GM10847 (cell line): Measurements from ENCODE around the gene TM2D1.

Source experiments
- POLR2A ChIP-seq: IDR thresholded peaks from 2 replicates; pipeline ENCODE4 v1.6.1; 2011; ENCODE audit not compliant: insufficient read length; ENCODE audit errors: extremely low read depth

Gene TM2D1

DNA sequence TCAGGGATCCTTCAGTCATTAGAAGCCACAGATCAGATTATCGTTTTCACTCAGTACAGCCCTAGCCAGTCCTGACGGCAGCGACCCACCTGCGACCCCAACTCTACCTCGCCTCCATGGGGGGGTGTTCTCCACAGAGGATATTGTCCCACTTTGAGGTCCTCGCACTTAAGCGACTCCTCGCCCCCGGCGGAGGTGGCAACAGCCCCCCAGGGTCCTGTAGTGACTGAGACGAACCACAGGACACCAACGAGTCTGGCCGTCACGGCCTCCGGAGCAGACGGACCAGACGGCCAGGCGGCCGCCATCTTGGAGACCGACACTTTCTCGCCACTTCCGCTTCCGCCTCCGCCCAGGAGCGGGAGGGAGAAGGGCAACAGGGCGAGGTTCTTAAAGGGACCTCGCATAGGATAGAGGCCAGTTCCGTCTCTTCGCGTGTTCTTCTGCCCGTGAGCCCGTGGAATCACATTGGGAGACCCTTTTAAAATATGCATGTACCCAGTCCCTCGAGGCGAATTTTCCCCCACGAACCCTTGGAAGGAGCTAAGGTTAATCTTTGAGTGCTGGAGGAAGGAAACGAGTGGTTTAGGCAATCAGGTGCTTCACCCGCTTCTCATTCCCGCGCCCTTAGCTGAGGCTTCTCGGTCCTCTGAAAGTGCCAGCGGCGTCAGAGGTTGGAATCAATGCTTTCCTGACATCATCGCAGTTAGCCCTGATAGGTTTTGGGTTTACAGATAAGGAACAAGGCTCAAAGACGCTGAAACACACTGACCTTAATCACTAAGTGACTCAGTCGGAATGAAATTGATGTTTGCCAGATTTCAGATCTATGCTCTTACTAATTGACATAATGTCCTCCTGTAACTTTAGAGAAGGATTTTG, at the start of gene TM2D1:
TSS of gene TM2D1 (minus strand) at position 329 of the 882 bp plus-strand sequence. CDS start at position 308, 21 bp downstream.
- TF ChIP-seq POLR2A: peak; percentile 98

DNA sequence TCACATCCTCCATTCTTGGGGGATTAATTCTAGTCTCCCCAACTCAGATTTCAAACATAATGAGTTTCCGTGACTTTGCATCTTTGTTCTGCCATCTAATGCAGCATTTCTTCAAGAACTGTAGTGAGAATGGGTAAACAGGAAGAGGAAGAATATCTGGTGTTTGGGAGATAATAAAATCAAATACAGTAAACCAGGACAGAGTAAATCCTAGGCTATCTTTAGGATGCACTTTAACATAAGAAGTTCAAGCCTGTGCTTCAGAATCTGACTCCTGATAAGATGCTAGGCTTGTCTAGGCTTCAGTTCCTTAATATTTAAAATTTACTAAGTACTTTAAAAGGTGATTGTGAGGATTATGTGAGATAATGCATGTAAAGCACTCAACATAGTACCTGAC, 45.2 kb upstream of the TM2D1 start:
- TF ChIP-seq POLR2A: no peak

DNA sequence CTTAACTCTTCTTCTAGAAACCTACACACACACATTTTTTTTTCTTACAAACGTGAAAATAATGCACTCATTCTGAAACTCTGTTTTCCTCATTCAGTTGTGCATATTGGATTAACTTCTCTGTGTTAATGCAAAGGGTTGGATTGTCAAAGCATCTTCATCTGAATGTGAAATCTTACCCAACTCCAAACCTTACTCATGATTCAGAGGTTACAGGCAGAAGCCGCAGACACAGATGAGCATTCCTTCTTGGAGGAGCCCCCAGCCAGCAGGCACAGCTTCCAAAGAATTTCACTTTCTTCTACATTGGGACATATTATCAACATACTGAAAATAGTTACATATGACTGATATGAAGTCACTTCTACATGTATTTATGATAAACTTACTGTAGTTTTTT, 33.0 kb upstream of the TM2D1 start:
- no peak for TF ChIP-seq POLR2A

DNA sequence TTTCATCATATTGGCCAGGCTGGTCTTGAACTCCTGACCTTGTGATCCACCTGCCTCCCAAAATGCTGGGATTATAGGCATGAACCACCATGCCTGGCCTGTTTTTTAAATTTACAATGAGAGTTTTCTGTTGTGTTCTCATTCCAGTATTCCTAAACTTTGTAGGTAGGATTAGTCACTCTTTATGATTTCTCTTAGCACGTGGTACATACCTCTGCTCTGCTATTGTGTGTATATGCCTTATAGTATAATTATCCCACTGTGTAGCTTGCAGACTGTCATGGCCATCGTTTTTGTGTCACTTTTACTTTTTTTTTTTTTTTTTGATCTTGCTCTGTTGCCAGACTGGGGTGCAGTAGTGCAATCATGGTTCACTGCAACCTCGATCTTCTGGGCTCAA, 31.8 kb upstream of the TM2D1 start:
- TF ChIP-seq POLR2A: no peak

DNA sequence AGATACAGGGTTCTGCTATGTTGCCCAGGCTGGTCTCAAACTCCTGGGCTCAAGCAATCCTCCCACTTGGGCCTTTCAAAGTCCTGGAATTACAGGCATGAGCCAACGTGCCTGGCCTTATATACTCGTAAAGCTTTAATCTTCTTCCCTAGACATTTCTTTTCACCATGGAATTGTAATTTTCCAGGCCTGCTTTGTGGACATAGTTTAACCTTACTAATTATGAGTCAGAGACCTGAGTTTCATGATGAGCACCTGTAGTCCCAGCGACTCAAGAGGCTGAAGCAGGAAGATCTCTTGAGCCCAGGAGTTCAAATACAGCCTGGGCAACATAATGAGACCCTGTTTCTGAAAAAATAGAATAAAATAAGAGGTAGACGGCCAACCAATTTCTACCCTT, 29.6 kb upstream of the TM2D1 start:
- no peak for TF ChIP-seq POLR2A

DNA sequence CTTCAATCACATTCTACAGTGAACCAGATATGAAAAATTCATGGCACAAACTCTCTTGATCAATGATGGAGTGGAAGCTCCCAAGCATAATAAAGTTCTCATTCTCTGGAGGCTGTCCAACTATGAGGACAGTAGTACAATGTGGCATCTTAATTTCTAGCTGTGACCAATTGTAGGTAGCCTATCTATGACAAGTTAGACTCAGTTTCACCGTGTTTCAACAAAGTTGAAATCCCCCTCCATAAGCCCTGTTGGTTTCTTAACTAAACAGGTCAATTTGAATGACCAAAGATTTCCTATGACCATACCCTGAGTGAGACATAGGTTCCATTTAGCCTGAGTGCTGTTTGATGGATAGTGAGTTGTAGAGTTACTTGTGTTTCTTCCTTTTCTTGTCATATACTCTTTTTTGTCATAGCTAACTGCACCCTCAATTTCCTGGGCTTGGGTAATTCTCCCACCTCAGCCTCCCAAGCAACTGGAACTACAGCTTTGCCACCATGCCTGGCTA, 29.1 kb upstream of the TM2D1 start:
- TF ChIP-seq POLR2A: no peak

DNA sequence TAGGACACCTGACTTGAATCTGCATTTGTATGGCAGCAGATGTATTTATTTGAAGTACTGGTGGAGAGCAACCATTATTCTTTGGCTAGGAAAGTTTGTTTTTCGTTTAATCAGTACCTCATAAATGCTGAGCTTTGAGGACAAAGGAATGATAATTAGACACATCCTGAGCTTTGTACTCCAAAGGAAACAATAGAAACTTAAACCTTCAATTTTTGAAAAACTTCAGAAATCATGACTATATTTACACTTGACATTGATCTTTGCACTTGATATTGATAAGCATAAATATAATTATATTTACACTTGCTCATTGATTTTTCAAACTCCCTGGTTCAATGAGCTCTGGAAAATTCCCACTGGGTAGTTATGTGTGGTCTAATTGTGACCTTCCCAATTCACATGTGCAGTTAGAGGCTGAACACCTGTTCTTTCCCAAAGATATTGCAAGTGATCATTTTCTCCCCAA, 28.0 kb upstream of the TM2D1 start:
- no peak for TF ChIP-seq POLR2A

DNA sequence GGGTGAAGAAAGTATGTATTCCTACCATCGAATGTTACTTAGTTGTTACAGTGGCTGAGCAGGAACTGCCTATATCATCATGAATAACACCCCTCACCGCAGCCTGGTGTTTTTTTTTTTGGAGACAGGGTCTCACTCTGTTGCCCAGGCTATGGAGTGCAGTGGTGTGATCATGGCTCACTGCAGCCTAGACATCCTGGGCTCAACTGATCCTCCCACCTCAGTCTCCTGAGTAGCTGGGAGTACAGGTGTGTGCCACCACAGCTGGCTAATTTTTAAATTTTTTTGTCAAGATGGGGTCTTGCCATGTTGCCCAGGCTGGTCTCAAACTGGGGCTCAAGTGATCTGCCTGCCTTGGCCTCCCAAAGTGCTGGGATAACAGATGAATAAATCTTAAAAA, 24.6 kb upstream of the TM2D1 start:
- TF ChIP-seq POLR2A: no peak

DNA sequence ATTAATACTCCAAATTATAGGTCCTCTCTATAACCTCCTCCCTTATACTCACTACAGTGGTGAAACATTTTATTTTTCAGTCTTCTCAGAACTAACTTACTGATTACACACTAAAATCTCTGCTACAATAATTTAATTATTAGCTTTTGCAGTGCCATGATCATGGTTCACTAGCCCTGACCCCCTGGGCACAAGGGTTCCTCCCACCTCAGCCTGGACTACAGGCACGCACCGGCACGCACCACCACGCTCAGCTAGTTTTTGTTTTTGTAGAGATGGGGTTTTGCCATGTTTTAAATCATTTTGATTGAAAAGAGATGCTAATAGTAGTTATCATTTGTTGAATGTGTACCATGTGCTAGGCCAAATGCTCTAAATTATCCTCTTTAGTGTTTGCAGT, 23.6 kb upstream of the TM2D1 start:
- no peak for TF ChIP-seq POLR2A

DNA sequence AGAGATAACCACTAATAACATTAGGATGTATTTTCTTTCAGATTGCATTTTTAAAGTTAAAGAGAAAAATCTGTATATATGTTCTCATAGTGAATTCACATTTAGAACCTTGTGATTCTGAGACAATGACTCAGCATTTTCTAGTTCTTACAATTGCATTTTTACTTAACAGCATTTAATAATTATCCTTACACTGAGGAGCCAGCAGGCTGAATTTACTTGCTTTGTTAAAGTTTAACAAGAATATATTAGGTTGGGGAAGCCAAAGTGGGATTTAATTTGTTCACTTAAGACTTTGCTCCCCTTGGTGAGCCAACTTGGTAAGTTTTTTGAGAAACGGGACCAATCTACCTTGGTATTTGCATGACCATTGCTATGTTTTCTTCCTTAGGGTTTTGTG, 21.9 kb upstream of the TM2D1 start:
- TF ChIP-seq POLR2A: no peak

DNA sequence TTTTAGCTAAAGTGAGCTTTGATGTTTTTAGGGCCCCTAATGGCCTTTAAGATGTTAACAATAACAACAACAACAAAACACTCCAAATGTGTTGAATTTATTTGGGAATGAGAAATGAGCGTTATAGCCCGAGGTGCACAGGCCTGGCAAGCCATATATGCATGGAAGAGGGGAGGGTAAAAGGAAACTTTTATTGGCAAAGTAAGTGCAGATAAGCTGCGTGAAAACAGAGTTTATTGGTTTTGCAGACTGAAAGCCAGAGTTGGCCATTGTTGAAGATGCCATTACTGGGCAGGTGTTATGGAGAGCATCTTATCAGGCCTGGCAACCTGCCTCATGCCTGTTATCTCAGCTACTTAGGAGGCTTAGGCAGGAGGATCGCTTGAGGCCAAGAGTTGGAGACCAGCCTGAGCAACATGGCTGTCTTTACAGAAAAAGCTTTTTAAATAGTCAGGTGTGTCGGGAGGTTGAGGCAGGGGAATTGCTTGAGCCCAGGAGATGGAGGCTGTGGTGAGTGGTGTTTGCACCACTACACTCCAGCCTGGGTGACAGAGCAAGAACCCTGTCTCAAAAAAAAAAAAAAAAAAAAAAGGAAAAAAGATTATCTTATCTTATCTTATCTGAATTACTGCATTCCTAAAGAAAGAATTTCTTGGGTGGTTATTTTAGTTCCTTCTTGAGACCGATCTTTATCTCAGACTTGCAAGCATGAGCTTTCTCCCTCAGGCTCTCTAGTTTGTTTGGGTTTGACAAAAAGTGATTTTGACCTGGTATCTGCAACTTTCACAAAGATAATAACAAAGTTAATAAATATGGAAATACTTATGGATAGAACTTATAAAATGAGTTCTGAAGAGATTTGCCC, 19.0 kb upstream of the TM2D1 start:
- TF ChIP-seq POLR2A: no peak

DNA sequence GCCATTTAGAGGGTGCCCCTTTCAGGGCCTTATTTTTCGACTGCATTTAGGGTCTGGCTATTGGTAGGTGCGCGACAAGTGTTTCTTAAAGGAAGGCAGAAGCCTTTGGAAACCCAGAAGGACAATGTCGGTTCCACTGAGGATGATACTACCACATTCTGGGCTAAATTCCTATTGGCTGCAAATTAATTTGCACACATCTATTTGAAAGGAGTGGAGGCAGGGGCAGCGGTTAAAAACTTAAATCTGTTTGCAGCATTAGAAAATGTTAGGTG, 18.4 kb upstream of the TM2D1 start:
- TF ChIP-seq POLR2A: no peak

DNA sequence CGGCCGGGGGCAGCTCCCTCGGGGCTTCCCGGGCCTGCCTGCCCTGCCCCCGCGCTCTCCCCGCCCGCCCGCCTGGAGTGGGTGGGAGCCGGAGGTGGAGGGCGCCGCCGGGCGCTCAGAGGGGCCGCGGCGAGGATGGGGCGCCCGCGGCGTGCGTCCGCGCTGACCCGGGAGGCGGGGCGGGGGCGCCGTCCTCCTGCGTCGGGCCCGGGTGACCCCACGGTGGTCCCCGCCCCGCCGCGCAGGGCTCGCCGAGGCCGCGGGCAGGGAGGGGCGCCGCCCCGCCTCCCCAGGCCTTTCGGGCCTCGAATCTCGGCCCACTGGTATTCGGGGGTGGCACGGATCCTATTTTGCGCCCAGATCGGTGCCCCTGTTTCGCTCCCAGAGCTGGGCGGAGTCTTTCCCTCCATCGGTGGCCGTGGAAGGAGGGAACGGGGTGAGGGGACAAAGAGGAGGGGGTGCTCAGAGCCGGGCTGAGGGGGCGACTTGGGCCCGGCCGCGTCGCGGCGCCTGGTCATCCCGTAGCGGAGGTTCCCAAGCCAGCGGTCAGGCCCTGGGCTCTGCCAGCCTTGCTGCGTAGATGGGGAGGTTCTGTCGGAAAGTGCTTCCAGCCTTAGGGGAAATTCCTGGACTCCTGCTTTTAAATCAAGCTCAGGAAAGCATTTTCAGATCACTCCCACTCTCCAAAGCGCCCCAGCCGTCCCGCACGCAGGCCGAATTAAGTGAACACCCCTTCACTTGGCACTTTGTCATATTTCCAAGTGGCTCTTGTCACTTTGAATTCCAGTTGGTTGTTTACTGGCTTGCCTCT, 17.9 kb upstream of the TM2D1 start:
- TF ChIP-seq POLR2A: no peak

DNA sequence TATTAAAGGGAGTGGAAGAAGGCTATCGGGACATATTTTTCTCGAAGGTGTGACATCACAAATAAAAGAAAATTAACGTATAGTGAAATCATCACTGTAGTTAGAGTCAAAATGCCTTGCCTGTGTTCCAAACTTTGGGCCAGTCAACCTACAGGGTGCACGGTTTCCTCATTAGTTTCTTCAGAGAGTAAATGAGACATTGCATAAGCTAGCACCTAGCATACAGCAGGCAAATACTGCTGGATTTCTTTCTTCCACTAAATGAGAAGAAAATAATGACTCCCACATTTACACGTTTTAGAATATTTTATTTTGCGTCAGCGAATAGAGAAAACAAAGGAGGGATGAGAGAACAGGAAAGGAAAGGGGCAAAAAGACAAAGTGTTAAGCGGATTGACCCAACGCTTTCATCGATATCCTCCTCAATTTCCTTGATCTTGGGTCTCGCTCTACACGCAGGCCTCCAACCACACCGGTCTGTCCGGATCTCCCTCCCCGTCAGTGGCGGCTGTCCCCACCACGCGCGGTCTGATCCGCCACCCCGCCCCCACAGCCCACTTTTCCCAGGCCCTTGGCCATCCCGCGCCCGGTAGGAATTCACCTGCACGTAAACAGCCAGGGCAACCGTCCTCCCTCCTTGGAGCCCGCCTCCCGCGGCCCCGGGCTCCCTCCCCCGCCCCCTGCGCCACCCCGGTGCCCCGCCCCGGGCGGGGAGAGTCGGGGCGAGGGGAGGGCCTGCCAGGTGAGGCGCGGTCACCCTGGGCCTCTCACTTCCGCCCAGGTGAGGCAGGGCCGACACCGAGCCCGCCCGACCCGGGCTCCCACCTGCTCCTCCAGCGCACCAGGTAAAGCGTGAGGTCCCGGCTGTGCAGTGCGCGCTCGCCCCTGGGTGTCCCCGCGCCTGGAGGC, 17.0 kb upstream of the TM2D1 start, which contains the start of gene PATJ:
TSS of gene PATJ (plus strand) at position 770 of the 909 bp plus-strand sequence. CDS start 20,413 bp downstream, outside the sequence.
- TF ChIP-seq POLR2A: peak; percentile 22
